WTC11 (cell line): ENCODE results near the gene PACSIN1. TPM values are rescaled to one million over a fixed set of nuclear protein-coding genes. Genes with fewer than 3 reads are reported as not detected.

Source experiments
- ATAC-seq: fragments of 200-7000 bp; cut with Tn5 transposase; 2 replicates; pipeline ENCODE4 v1.10.0; 2021; ENCODE audit warnings: mild to moderate bottlenecking, moderate library complexity
- CTCF ChIA-PET: fragments of 300-600 bp; sonication (Branson Sonifier 250); formaldehyde crosslinking; loops from one replicate; lab custom pipeline; 2021; ENCODE audit warnings: antibody characterized with exemption; lab: Charles Lee
- POLR2A ChIA-PET: fragments of 350-600 bp; sonication (Branson Sonifier 250); formaldehyde crosslinking; loops from one replicate; lab custom pipeline; 2021; ENCODE audit warnings: antibody characterized with exemption; lab: Charles Lee
- DNase-seq: peaks from one replicate; pipeline ENCODE4 v3.0.0; 2021; ENCODE audit warnings: low spot score
- H3K27ac Mint-ChIP-seq: 2 replicates; pipeline ENCODE4 v1.8.0; 2021; ENCODE audit warnings: mixed read lengths
- H3K27me3 Mint-ChIP-seq: 2 replicates; pipeline ENCODE4 v1.8.0; 2021; ENCODE audit warnings: low read depth, mild to moderate bottlenecking, moderate library complexity, mixed read lengths
- H3K36me3 Mint-ChIP-seq: 2 replicates; pipeline ENCODE4 v1.8.0; 2021; ENCODE audit warnings: mixed read lengths
- H3K4me1 Mint-ChIP-seq: 2 replicates; pipeline ENCODE4 v1.8.0; 2022; ENCODE audit warnings: mixed read lengths
- H3K4me3 Mint-ChIP-seq: 2 replicates; pipeline ENCODE4 v1.8.0; 2021; ENCODE audit warnings: mild to moderate bottlenecking, moderate library complexity, mixed read lengths
- H3K9me3 Mint-ChIP-seq: 2 replicates; pipeline ENCODE4 v1.8.0; 2021; ENCODE audit warnings: mixed read lengths
- CBFB ChIP-seq: sonication (generic); formaldehyde crosslinking; IDR thresholded peaks from 2 replicates; pipeline ENCODE4 v1.8.1; 2022; ENCODE audit warnings: mild to moderate bottlenecking, low read depth, missing genetic modification reagents
- ELF4 ChIP-seq: sonication (generic); formaldehyde crosslinking; IDR thresholded peaks from 2 replicates; pipeline ENCODE4 v1.8.1; 2022; ENCODE audit warnings: low read depth, mild to moderate bottlenecking, moderate library complexity, missing genetic modification reagents
- ETV6 ChIP-seq: sonication (generic); formaldehyde crosslinking; IDR thresholded peaks from 2 replicates; pipeline ENCODE4 v1.8.1; 2022; ENCODE audit warnings: mild to moderate bottlenecking, missing genetic modification reagents
- FOXP1 ChIP-seq: sonication (generic); formaldehyde crosslinking; IDR thresholded peaks from 2 replicates; pipeline ENCODE4 v1.8.0; 2022; ENCODE audit warnings: missing genetic modification reagents, mild to moderate bottlenecking, moderate library complexity, borderline replicate concordance
- GABPB1 ChIP-seq: sonication (generic); formaldehyde crosslinking; IDR thresholded peaks from 2 replicates; pipeline ENCODE4 v1.8.1; 2023; ENCODE audit warnings: mild to moderate bottlenecking, missing genetic modification reagents
- GRHL2 ChIP-seq: fragments of 250-450 bp; sonication (Bioruptor Pico); IDR thresholded peaks from 2 replicates; pipeline ENCODE4 v1.8.0; 2022; ENCODE audit warnings: mild to moderate bottlenecking, moderate library complexity; ENCODE audit not compliant: insufficient replicate concordance, severe bottlenecking
- HMGXB4 ChIP-seq: sonication (generic); formaldehyde crosslinking; IDR thresholded peaks from 2 replicates; pipeline ENCODE4 v1.8.1; 2023; ENCODE audit warnings: mild to moderate bottlenecking, moderate library complexity, missing genetic modification reagents
- IRF1 ChIP-seq: sonication (generic); formaldehyde crosslinking; IDR thresholded peaks from 2 replicates; pipeline ENCODE4 v1.8.0; 2023; ENCODE audit warnings: missing genetic modification reagents
- KAT7 ChIP-seq: sonication (generic); formaldehyde crosslinking; IDR thresholded peaks from 2 replicates; pipeline ENCODE4 v1.8.1; 2023; ENCODE audit warnings: missing genetic modification reagents, mild to moderate bottlenecking, borderline replicate concordance
- MYBL2 ChIP-seq: sonication (generic); formaldehyde crosslinking; IDR thresholded peaks from 2 replicates; pipeline ENCODE4 v1.8.1; 2023; ENCODE audit warnings: mild to moderate bottlenecking, moderate library complexity, missing genetic modification reagents
- NFE2L1 ChIP-seq: sonication (generic); formaldehyde crosslinking; IDR thresholded peaks from 2 replicates; pipeline ENCODE4 v1.8.1; 2023; ENCODE audit warnings: missing genetic modification reagents
- NFYB ChIP-seq: sonication (generic); formaldehyde crosslinking; conservative IDR thresholded peaks from 2 replicates; pipeline ENCODE4 v1.8.0; 2022; ENCODE audit warnings: low read depth, missing genetic modification reagents
- RELA ChIP-seq: sonication (generic); formaldehyde crosslinking; IDR thresholded peaks from 2 replicates; pipeline ENCODE4 v1.8.1; 2022; ENCODE audit warnings: missing genetic modification reagents, mild to moderate bottlenecking, borderline replicate concordance
- SP1 ChIP-seq: sonication (generic); formaldehyde crosslinking; conservative IDR thresholded peaks from 2 replicates; pipeline ENCODE4 v1.8.1; 2022; ENCODE audit warnings: missing genetic modification reagents
- STAT6 ChIP-seq: sonication (generic); formaldehyde crosslinking; conservative IDR thresholded peaks from 2 replicates; pipeline ENCODE4 v1.8.1; 2023; ENCODE audit warnings: mild to moderate bottlenecking, low read depth, missing genetic modification reagents, moderate library complexity
- TCF7 ChIP-seq: sonication (generic); formaldehyde crosslinking; IDR thresholded peaks from 2 replicates; pipeline ENCODE4 v1.8.0; 2022; ENCODE audit warnings: mild to moderate bottlenecking, low read depth, missing genetic modification reagents, moderate library complexity
- TEAD1 ChIP-seq: sonication (generic); formaldehyde crosslinking; IDR thresholded peaks from 2 replicates; pipeline ENCODE4 v1.8.0; 2022; ENCODE audit warnings: mild to moderate bottlenecking, missing genetic modification reagents
- ZNF219 ChIP-seq: sonication (generic); formaldehyde crosslinking; IDR thresholded peaks from 2 replicates; pipeline ENCODE4 v1.8.0; 2023; ENCODE audit warnings: missing genetic modification reagents, mild to moderate bottlenecking, borderline replicate concordance
- ZNF512 ChIP-seq: sonication (generic); formaldehyde crosslinking; IDR thresholded peaks from 2 replicates; pipeline ENCODE4 v1.8.1; 2022; ENCODE audit warnings: missing genetic modification reagents, borderline replicate concordance
- total RNA-seq: library from RNA; stranded (reverse); gene quantifications from 3 replicates; pipeline ENCODE4 v1.2.3, GENCODE V29; 2021
- TF ChIP-seq, protein P1 (sequence below): fragments of 250-450 bp; sonication (Bioruptor Pico); conservative IDR thresholded peaks from 2 replicates; pipeline ENCODE4 v1.9.0; 2021; ENCODE audit warnings: mild to moderate bottlenecking
- TF ChIP-seq, protein P2 (sequence below): sonication (generic); formaldehyde crosslinking; IDR thresholded peaks from 2 replicates; pipeline ENCODE4 v1.8.0; 2022; ENCODE audit warnings: mild to moderate bottlenecking, missing genetic modification reagents
- TF ChIP-seq, protein P3 (sequence below): sonication (generic); formaldehyde crosslinking; IDR thresholded peaks from 2 replicates; pipeline ENCODE4 v1.8.1; 2022; ENCODE audit warnings: mild to moderate bottlenecking, moderate library complexity, missing genetic modification reagents
- TF ChIP-seq, protein P4 (sequence below): sonication (generic); formaldehyde crosslinking; IDR thresholded peaks from 2 replicates; pipeline ENCODE4 v1.8.0; 2022; ENCODE audit warnings: mild to moderate bottlenecking, missing genetic modification reagents

The PACSIN1 gene
- total RNA-seq, 1 experiment from 2014 or later, result 12.6 TPM

DNA sequence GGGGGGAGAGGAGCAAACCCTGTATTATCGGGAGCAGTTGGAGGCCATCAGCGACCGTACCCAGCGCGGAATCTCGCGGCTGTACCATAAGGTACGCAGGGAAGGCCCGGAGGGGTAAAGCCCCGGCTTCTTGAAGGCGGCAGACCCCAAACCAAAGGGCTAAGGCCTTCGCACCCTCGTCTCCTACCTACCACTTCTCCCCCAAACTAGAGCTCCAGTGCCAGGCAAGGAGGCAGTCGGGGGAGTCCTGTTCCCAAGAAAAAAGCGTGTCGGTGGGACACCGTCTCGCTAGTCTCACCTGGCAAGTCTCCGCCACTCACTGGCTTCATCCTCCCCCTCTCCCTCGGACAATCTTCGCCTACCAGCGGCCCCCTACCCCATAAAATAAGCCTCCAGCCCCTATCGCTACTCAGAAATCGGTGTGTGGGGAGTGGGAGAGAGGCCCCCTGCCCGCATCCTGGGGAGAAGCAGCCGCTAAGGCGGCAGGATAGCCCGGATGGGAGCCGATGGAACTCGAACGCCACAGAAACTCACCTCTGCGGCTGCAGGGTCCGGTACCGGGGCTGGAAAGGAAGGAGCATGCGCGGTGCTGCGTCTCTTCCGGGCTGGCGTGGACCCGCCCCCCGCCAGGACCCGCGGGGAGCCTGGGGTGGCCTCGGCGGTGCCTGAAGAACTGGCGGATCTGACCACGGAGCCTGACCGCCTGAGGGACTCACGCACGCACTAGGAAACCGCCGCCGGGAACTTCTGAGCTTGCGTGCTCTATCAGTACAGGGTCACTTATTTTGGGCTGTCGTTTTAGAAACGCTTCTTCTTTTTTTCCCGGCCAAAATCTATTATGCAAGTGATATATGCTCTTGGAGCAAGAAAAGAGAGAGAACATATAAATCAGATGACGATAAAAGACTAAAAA is 40.1 kb upstream of the PACSIN1 start, which contains the start of gene RPS10:
TSS of gene RPS10 (minus strand) at position 572 of the 913 bp plus-strand sequence. CDS start 848 bp downstream, outside the sequence.
- peak; percentile 91 for DNase-seq
- Mint-ChIP-seq H3K27me3 (0 out of 2 replicates have a peak, but pooled peaks cover 2% of the 10 kb centered on the region), H3K36me3 (peaks cover 53% of the 10 kb centered on the region), H3K4me1 (peaks cover 29% of the 10 kb centered on the region), H3K27ac (peak within 1 kb of the TSS; percentile 99), H3K9me3 (peaks cover 10% of the 10 kb centered on the region), H3K4me3 (peak within 1 kb of the TSS; percentile 97)
- CTCF ChIA-PET, result interaction anchor here (0.5 to 1.7 kb wide), 6 partner anchors 11 to 262 kb away, joined by 3 to 9 read pairs (median 4); partner anchors contain the start of gene SMIM29
- POLR2A ChIA-PET, result interaction anchor here (0.6 to 4.3 kb wide), 6 partner anchors 11 to 177 kb away, joined by 3 to 20 read pairs (median 4); partner anchors contain the start of gene SMIM29
- peak; percentile 91 for ATAC-seq
- TF ChIP-seq GABPB1 (CRISPR knock-in tag) (peak; percentile 66), ZNF219 (no peak), FOXP1 (CRISPR knock-in tag) (peak; percentile 33; the same call in 1 of the 2 replicates), TCF7 (CRISPR knock-in tag) (no peak), TEAD1 (CRISPR knock-in tag) (no peak), RELA (CRISPR knock-in tag) (no peak), MYBL2 (CRISPR knock-in tag) (no peak), NFYB (CRISPR knock-in tag) (no peak; the same call in 1 of the 2 replicates), SP1 (CRISPR knock-in tag) (peak; percentile 90), ETV6 (peak; percentile 46; the same call in 1 of the 2 replicates), STAT6 (CRISPR knock-in tag) (no peak), ELF4 (0 out of 2 replicates have a peak, but pooled peaks have one; percentile 49), NFE2L1 (no peak), CBFB (CRISPR knock-in tag) (no peak), HMGXB4 (CRISPR knock-in tag) (peak; percentile 88), GRHL2 (no peak), ZNF512 (CRISPR knock-in tag) (no peak), KAT7 (CRISPR knock-in tag) (no peak), IRF1 (CRISPR knock-in tag) (0 out of 2 replicates have a peak, but pooled peaks have one; percentile 61)
- TF ChIP-seq, protein P1, sequence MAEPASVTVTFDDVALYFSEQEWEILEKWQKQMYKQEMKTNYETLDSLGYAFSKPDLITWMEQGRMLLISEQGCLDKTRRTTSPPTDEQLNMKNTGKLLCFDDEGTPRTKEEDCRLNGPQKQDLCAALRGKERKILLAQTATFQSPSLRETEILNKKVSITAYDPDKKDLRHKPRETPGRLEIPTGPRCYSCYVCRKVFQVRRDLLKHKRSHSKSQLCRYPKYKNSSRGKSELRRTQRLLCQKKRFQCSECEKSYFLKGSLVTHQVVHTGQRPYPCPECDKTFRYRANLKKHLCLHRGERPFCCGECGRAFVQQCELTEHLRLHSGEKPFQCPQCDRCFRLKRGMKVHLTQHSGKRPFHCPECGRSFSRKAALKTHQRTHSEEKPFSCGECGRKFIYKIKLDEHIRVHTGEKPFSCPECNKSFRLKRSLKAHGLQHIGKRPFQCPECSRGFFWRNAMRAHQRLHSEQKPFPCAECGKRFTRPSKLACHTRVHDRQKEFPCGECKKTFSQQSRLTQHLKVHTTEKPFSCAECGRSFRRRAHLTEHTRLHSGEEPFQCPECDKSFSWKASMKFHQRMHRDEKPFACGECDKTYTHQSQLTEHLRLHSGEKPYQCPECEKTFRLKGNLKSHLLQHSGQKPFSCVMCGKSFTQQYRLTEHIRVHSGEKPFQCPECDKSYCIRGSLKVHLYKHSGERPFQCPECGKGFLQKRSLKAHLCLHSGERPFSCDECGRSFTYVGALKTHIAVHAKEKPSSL (CRISPR knock-in tag), result no peak
- TF ChIP-seq, protein P2, sequence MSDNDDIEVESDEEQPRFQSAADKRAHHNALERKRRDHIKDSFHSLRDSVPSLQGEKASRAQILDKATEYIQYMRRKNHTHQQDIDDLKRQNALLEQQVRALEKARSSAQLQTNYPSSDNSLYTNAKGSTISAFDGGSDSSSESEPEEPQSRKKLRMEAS (CRISPR knock-in tag), result peak; percentile 86; the same call in 1 of the 2 replicates
- TF ChIP-seq, protein P3, sequence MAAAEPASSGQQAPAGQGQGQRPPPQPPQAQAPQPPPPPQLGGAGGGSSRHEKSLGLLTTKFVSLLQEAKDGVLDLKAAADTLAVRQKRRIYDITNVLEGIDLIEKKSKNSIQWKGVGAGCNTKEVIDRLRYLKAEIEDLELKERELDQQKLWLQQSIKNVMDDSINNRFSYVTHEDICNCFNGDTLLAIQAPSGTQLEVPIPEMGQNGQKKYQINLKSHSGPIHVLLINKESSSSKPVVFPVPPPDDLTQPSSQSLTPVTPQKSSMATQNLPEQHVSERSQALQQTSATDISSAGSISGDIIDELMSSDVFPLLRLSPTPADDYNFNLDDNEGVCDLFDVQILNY (CRISPR knock-in tag), result peak; percentile 66
- TF ChIP-seq, protein P4, sequence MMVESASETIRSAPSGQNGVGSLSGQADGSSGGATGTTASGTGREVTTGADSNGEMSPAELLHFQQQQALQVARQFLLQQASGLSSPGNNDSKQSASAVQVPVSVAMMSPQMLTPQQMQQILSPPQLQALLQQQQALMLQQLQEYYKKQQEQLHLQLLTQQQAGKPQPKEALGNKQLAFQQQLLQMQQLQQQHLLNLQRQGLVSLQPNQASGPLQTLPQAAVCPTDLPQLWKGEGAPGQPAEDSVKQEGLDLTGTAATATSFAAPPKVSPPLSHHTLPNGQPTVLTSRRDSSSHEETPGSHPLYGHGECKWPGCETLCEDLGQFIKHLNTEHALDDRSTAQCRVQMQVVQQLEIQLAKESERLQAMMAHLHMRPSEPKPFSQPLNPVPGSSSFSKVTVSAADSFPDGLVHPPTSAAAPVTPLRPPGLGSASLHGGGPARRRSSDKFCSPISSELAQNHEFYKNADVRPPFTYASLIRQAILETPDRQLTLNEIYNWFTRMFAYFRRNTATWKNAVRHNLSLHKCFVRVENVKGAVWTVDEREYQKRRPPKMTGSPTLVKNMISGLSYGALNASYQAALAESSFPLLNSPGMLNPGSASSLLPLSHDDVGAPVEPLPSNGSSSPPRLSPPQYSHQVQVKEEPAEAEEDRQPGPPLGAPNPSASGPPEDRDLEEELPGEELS (CRISPR knock-in tag), result 0 out of 2 replicates have a peak, but pooled peaks have one; percentile 40
